PC-3 (cell line): ENCODE results near the gene MCF2L2. TPM values are rescaled to one million over a fixed set of nuclear protein-coding genes. Genes with fewer than 3 reads are reported as not detected.
"Not testable (repeated sequence)": the region's sequence is repeated elsewhere in the genome, so short reads cannot be mapped to it uniquely, and the experiment has no call there.

Experiments
- ATAC-seq: fragments of 200-7000 bp; cut with Tn5 transposase; 2 replicates; pipeline ENCODE4 v1.9.1; 2020; ENCODE audit warnings: mild to moderate bottlenecking, moderate library complexity
- BruUV-seq: library from RNA; stranded (reverse); fragments of 400-500 nt; replicated peaks from 2 replicates; lab custom pipeline; 2021; lab: Mats Ljungman, UMichigan
- CTCF ChIA-PET: fragments of 300-600 bp; sonication (Branson Sonifier 250); formaldehyde crosslinking; loops from one replicate; lab custom pipeline; 2022; ENCODE audit warnings: antibody characterized with exemption; lab: Charles Lee
- POLR2A ChIA-PET: fragments of 300-600 bp; sonication (Branson Sonifier 250); formaldehyde crosslinking; loops from one replicate; lab custom pipeline; 2022; ENCODE audit warnings: antibody characterized with exemption; ENCODE audit not compliant: unreplicated experiment; lab: Charles Lee
- DNase-seq: peaks from one replicate; pipeline ENCODE4 v3.0.0-alpha.2; 2015
- H2AFZ ChIP-seq: fragments of 300-600 bp; sonication (generic); 2 replicates; pipeline ENCODE4 v1.6.0; 2016; ENCODE audit warnings: antibody characterized with exemption, low read length
- H3F3A ChIP-seq: fragments of 300-600 bp; sonication (generic); one replicate; pipeline ENCODE4 v1.6.0; 2017; ENCODE audit warnings: antibody characterized with exemption, low read length, control low read depth, mild to moderate bottlenecking; ENCODE audit not compliant: unreplicated experiment
- H3K27ac ChIP-seq: fragments of 300-600 bp; sonication (generic); 2 replicates; pipeline ENCODE4 v1.5.1; 2016; ENCODE audit warnings: mild to moderate bottlenecking, low read length
- H3K27me3 ChIP-seq: fragments of 300-600 bp; sonication (generic); 2 replicates; pipeline ENCODE4 v1.6.1; 2016; ENCODE audit warnings: low read length, mixed read lengths
- H3K36me3 ChIP-seq: fragments of 300-600 bp; sonication (generic); 2 replicates; pipeline ENCODE4 v1.6.1; 2016; ENCODE audit warnings: low read depth, mixed run types, low read length, mixed read lengths
- H3K4me1 ChIP-seq: fragments of 300-600 bp; sonication (generic); 2 replicates; pipeline ENCODE4 v1.5.1; 2016; ENCODE audit warnings: low read length; ENCODE audit not compliant: insufficient read depth
- H3K4me2 ChIP-seq: fragments of 300-600 bp; sonication (generic); 2 replicates; pipeline ENCODE4 v1.6.0; 2016; ENCODE audit warnings: low read length
- H3K4me3 ChIP-seq: fragments of 300-600 bp; sonication (generic); 2 replicates; pipeline ENCODE4 v1.5.1; 2016; ENCODE audit warnings: mild to moderate bottlenecking, low read length, mixed read lengths
- H3K79me2 ChIP-seq: fragments of 300-600 bp; sonication (generic); 2 replicates; pipeline ENCODE4 v1.6.1; 2017; ENCODE audit warnings: low read length, mixed read lengths
- H3K9ac ChIP-seq: fragments of 300-600 bp; sonication (generic); 2 replicates; pipeline ENCODE4 v1.6.0; 2016; ENCODE audit warnings: mild to moderate bottlenecking, low read length
- H3K9me2 ChIP-seq: fragments of 300-600 bp; sonication (generic); replicated peaks from 2 replicates; pipeline ENCODE4 v1.6.1; 2016; ENCODE audit warnings: mixed run types, low read length, mixed read lengths
- H3K9me3 ChIP-seq: fragments of 300-600 bp; sonication (generic); 2 replicates; pipeline ENCODE4 v1.6.1; 2016; ENCODE audit warnings: low read length, mixed read lengths
- H4K20me1 ChIP-seq: fragments of 300-600 bp; sonication (generic); 2 replicates; pipeline ENCODE4 v1.6.1; 2016; ENCODE audit warnings: low read length, mixed read lengths
- CTCF ChIP-seq: fragments of 300-600 bp; sonication (generic); conservative IDR thresholded peaks from 2 replicates; pipeline ENCODE4 v1.5.1; 2017; ENCODE audit warnings: antibody characterized with exemption, low read depth, mild to moderate bottlenecking, low read length
- EZH2 ChIP-seq: fragments of 300-600 bp; sonication (generic); IDR thresholded peaks from one replicate; pipeline ENCODE4 v1.6.1; 2017; ENCODE audit warnings: antibody characterized with exemption, mild to moderate bottlenecking, low read length; ENCODE audit not compliant: unreplicated experiment
- EZH2phosphoT487 ChIP-seq: fragments of 300-600 bp; sonication (generic); IDR thresholded peaks from 2 replicates; pipeline ENCODE4 v1.6.1; 2018; ENCODE audit warnings: mild to moderate bottlenecking, antibody characterized with exemption, low read length, borderline replicate concordance
- intact Hi-C: fragments of 100-400 bp; cut with micrococcal nuclease; formaldehyde crosslinking; loops from 2 replicates; pipeline ENCODE4 v1.9.0; 2023
- total RNA-seq: library from RNA; depleted of rRNA; stranded (reverse); fragments of >200 nt; gene quantifications from 2 replicates; pipeline ENCODE4 v1.2.3, GENCODE V29; 2014

Gene MCF2L2
- total RNA-seq, 1 experiment from 2014 or later: 3.6 TPM

DNA sequence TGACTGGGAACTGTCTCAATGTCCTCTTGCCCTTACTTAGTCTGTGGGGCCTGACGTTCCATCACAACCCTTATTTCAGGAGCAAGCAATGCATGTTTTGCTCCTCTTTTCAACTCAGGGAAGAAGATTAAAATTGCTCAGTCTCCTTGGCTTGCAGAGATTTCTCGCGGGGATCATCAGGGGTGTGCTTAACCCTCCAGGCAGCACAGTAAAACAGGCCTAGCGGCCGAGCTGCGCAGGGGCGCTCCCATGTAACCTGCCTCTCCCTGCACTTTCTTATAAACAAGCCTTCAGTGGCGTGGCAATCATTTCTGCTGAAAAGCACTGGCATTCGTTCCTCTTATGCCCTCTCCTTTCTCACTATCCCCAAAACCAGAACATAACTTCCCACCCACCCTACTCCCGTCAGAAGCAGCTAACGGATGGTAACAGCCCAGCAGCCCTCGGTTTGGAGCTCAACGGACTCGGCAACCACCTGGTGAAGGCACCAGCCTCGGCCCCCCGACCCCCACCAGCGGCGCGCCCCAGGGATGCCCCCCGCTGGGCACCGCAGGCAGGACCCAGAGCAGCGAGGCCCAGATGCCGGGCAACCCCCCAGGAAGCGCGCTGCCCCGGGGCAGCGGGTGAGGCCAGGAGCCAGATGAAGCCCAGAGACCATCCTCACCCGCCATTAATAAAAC lies 1.1 kb downstream of the MCF2L2 start:
- BruUV-seq: TSS peak; percentile 73
- no peaks in the 10 kb centered on the region for H3K9me2 ChIP-seq
- DNase-seq: no peak
- H3K4me1 ChIP-seq: 0 out of 2 replicates have a peak, but pooled peaks cover 15% of the 10 kb centered on the region
- H3K27ac ChIP-seq: no peak overlapping the region
- H3F3A ChIP-seq: no peaks in the 10 kb centered on the region
- H3K4me3 ChIP-seq: peak overlapping the region; percentile 81
- H3K36me3 ChIP-seq: no peaks in the 10 kb centered on the region
- no peak for ATAC-seq
- H4K20me1 ChIP-seq: no peaks in the 10 kb centered on the region
- TF ChIP-seq EZH2phosphoT487 (no peak), EZH2 (no peak), CTCF (no peak)
- H3K79me2 ChIP-seq: no peaks in the 10 kb centered on the region
- ChIA-PET CTCF (no interaction called here), POLR2A (no interaction called here)
- H3K9ac ChIP-seq: peak overlapping the region; percentile 71; the same call in 1 of the 2 replicates
- intact Hi-C loops: no loop called here
- H2AFZ ChIP-seq: peak overlapping the region; percentile 96
- H3K4me2 ChIP-seq: peak overlapping the region; percentile 92
- H3K9me3 ChIP-seq: no peaks in the 10 kb centered on the region
- H3K27me3 ChIP-seq: no peaks in the 10 kb centered on the region

GRCh38 chr3:183418807-183419206 lies 9.6 kb downstream of the MCF2L2 start:
- H4K20me1 ChIP-seq, BruUV-seq, H3F3A ChIP-seq, H3K27ac ChIP-seq, POLR2A ChIA-PET, H3K27me3 ChIP-seq, ATAC-seq, H3K4me2 ChIP-seq, CTCF ChIA-PET, H2AFZ ChIP-seq, intact Hi-C loops, H3K4me1 ChIP-seq, H3K4me3 ChIP-seq, H3K36me3 ChIP-seq, H3K79me2 ChIP-seq, H3K9ac ChIP-seq, H3K9me2 ChIP-seq, DNase-seq: not testable (repeated sequence)
- H3K9me3 ChIP-seq: peaks cover 11% of the 10 kb centered on the region; the same call in 1 of the 2 replicates

DNA sequence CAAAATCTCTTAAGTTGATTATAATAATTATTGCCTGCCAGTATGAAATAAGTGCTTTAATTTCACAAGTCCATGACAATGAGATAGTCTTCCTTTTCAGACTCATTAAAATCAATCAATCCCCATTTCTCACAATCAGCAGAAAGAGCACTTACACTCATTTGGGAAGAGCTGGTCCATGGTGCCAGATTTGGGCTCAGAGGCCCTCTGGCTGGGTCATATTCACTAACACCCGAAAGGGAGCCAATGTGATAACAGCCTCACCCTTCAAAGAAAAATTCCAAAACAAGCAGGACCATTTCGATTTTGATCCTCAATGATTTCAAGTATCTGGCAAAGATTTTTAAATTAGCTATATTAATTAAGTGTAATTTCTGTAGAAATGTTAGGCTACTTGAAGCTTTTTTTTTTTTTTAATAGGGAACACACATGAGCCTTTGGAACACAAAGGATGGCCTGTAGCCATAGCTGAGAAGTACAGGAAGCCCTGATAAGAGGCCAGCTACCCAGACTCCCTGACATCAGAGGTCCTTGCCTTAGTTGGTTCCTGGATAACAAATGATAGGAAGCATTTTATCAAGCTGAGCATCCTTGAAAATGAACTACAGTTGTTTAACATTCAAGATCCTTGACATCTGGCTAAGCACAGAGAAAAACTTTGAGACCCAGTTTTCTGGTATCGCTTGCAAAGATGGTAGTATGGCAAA lies 17.1 kb downstream of the MCF2L2 start:
- CTCF ChIA-PET: no interaction called here
- no peak for DNase-seq
- Histone ChIP-seq H4K20me1 (no peaks in the 10 kb centered on the region), H3K9me2 (no peaks in the 10 kb centered on the region), H3K27ac (no peak overlapping the region), H2AFZ (no peak overlapping the region), H3K27me3 (no peaks in the 10 kb centered on the region), H3K36me3 (no peaks in the 10 kb centered on the region), H3K4me1 (no peaks in the 10 kb centered on the region), H3K4me2 (no peak overlapping the region), H3K9ac (no peak overlapping the region), H3K79me2 (no peaks in the 10 kb centered on the region), H3F3A (no peaks in the 10 kb centered on the region), H3K9me3 (no peaks in the 10 kb centered on the region), H3K4me3 (no peak overlapping the region)
- TF ChIP-seq CTCF: no peak
- intact Hi-C loops: no loop called here
- no TSS peak for BruUV-seq
- POLR2A ChIA-PET: no interaction called here
- ATAC-seq: no peak
